Activated naive CD4-positive, alpha-beta T cell treated with anti-CD3 and anti-CD28 coated beads, Interleukin-2, amount 50 U/mL, for 24 hours (primary cell): ENCODE results near the gene UBL4B.
A peak's percentile ranks its signal among the peaks of the same experiment; 100 is the strongest.
"Not testable (repeated sequence)": the region's sequence is repeated elsewhere in the genome, so short reads cannot be mapped to it uniquely, and the experiment has no call there.

ENCODE experiments used
- H3K27ac Mint-ChIP-seq: one replicate; pipeline ENCODE4 v1.8.0; 2021; ENCODE audit warnings: mild to moderate bottlenecking, mixed read lengths
- H3K27me3 Mint-ChIP-seq: one replicate; pipeline ENCODE4 v1.8.0; 2021; ENCODE audit warnings: mixed read lengths
- H3K36me3 Mint-ChIP-seq: one replicate; pipeline ENCODE4 v1.8.0; 2021; ENCODE audit warnings: mixed read lengths
- H3K4me1 Mint-ChIP-seq: one replicate; pipeline ENCODE4 v1.8.0; 2021; ENCODE audit warnings: mixed read lengths
- H3K4me3 Mint-ChIP-seq: one replicate; pipeline ENCODE4 v1.8.0; 2021; ENCODE audit warnings: mild to moderate bottlenecking, mixed read lengths
- H3K9me3 Mint-ChIP-seq: one replicate; pipeline ENCODE4 v1.8.0; 2021; ENCODE audit warnings: mixed read lengths

The UBL4B gene, protein sequence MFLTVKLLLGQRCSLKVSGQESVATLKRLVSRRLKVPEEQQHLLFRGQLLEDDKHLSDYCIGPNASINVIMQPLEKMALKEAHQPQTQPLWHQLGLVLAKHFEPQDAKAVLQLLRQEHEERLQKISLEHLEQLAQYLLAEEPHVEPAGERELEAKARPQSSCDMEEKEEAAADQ

DNA sequence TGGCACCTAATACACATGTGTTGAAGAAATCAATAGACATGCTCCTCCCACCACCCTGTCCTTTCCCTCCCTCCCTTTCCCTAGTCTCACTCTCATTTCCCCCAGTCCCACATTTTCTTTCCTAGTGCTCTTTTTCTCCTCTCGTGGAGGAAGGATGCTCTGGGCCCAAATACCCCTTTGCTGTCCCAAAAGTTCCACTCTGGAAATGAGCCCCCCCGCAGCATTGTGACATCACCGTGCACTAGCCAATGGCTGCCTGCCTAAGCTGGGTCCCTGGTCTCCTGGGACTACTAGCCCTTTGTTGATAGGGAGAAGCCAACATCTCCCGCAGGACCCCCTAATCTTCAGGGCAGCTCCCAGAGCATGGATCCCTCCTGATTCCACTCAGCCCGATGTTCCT lies at the start of gene UBL4B:
Gene UBL4B (plus strand): TSS at position 301 of the 400 bp plus-strand sequence. CDS start 92 bp downstream, at position 393.
- H3K27me3 Mint-ChIP-seq = peaks cover 10% of the 10 kb centered on the region
- no peaks in the 10 kb centered on the region for H3K9me3 Mint-ChIP-seq
- H3K36me3 Mint-ChIP-seq = no peaks in the 10 kb centered on the region
- H3K27ac Mint-ChIP-seq = no peak within 1 kb of the TSS
- no peak within 1 kb of the TSS for H3K4me3 Mint-ChIP-seq
- no peaks in the 10 kb centered on the region for H3K4me1 Mint-ChIP-seq

DNA sequence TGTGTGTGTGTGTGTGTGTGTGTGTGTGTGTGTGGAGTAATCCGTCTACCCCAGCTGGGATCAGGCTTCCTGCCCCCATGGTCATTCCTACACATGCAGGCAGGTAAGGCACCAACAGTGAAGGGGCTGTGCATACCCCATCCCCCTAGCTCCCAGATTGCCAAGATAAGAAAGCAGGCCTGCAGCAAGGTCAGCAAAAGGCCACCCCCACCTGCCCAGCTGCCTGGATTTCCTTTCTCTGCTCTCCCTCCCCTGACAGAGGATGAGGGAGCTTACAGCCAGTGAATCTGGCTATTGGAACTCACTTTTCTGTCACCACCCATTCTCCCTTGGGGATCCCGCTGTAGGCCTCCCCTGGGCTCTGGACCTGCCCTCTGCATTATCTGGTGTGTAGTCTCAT lies 49.6 kb upstream of the UBL4B start:
- Mint-ChIP-seq H3K4me1 (peaks cover 3% of the 10 kb centered on the region), H3K4me3 (no peak overlapping the region), H3K36me3 (peaks cover 8% of the 10 kb centered on the region), H3K27me3 (peaks cover 9% of the 10 kb centered on the region), H3K27ac (no peak overlapping the region), H3K9me3 (no peaks in the 10 kb centered on the region)

DNA sequence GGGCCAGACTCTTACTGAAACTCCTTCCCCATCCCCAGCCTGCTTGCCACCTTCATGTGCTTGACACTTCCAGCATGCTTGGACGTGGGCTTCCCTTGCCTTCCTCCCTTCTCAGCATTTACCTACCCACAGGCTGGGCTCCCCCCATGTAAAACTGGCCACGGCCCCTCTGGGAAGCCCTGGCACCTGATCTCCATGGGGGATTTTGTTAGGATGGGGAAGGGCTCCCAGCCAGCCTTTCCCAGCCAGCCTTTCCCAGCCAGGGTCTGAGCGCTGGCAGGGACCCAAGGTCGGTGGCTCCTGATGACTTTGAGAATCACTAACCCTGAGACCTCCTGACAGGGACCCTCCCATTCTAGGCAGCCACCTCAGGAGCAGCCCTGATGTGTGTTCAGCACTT lies 48.5 kb upstream of the UBL4B start:
- peaks cover 17% of the 10 kb centered on the region for H3K27me3 Mint-ChIP-seq
- H3K36me3 Mint-ChIP-seq = peaks cover 5% of the 10 kb centered on the region
- H3K4me3 Mint-ChIP-seq = no peak overlapping the region
- peaks cover 9% of the 10 kb centered on the region for H3K4me1 Mint-ChIP-seq
- H3K27ac Mint-ChIP-seq = no peak overlapping the region
- H3K9me3 Mint-ChIP-seq = no peaks in the 10 kb centered on the region

DNA sequence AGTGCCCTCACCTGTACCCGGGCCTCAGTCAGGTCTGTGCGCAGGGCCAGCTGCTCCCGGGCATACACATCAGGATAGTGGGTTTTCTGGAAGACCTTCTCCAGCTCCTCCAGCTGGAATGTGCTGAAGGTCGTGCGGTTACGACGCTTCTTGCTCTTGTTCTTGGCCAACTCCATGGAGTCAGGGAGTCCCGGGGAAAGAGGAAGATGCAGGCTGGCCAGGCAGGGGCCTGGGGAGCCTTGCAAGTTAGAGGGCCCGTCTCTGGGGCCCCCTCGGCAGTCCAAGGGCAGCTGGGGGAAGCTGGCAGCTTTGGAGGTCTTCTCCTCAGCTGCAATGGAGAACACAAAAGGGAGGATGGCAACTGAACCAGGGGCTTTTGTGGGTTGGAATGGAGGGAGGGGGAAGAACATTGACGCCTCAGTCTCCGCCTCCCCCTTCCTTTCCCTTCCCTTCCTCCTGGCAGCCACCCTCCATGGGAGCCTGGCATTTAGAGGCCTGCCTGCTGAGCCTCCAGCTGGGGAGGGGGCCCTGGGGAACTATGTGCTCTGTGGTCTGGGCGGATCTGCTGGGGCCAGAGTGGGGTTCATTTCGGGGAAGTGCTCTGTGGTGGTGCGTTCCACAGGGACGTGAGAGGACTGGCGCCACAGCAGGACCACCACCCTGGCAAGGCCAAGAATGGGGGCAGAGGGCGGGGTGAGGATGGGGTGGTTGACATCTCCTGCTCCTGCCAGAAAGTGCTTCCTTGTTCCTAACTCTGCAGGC lies 47.5 kb upstream of the UBL4B start:
- peaks cover 5% of the 10 kb centered on the region for H3K36me3 Mint-ChIP-seq

DNA sequence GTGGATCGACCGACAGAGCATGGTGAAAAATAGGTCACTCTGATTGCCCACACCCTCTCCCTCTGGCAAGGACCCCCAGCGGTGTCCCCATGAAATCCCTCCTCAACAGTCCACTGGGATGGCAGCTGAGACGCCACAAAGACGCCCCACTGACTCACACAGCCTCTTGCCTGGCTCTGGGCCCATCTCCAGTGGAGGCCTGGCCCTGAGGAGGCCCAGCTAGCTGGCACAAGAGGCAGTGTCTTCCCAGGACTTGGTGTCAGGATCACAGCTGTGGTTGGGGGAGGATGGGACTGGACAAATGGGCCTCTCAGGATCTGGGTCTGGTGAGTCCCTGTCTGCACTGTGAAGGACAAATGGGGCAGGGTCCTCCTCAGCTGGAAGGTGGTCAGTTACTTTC lies 46.4 kb upstream of the UBL4B start:
- no peak overlapping the region for H3K4me3 Mint-ChIP-seq
- peaks cover 10% of the 10 kb centered on the region for H3K4me1 Mint-ChIP-seq
- peaks cover 18% of the 10 kb centered on the region for H3K27me3 Mint-ChIP-seq
- no peaks in the 10 kb centered on the region for H3K9me3 Mint-ChIP-seq
- no peaks in the 10 kb centered on the region for H3K36me3 Mint-ChIP-seq
- H3K27ac Mint-ChIP-seq = no peak overlapping the region

More for the DNA sequence above, 47.5 kb upstream of the UBL4B start:
- no peaks in the 10 kb centered on the region for H3K9me3 Mint-ChIP-seq
- H3K27me3 Mint-ChIP-seq = peaks cover 17% of the 10 kb centered on the region
- H3K4me3 Mint-ChIP-seq = no peak overlapping the region
- peaks cover 10% of the 10 kb centered on the region for H3K4me1 Mint-ChIP-seq
- H3K27ac Mint-ChIP-seq = no peak overlapping the region

DNA sequence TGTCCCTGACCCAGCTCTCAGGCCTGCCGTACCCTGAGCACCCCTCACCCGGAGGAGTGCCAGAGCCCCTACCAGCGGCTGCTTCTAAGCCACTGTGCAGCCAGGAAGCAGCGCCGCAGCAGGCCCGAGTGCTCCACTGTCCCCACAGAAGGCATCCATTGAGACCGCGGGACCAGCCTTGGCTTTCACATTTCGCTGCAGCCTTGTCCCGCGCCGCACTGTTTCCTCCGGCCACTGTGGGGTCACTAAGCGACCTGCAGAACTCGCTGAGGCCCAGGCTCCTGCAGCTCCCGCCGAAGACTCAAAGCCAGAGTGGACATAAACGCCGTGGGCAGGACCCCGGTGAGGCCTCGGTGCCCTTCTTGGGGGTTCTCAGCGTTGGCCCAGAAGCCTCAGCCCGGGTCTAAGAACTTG lies 44.8 kb upstream of the UBL4B start:
- Mint-ChIP-seq H3K27me3 (peaks cover 30% of the 10 kb centered on the region), H3K4me1 (peaks cover 14% of the 10 kb centered on the region), H3K36me3 (no peaks in the 10 kb centered on the region), H3K9me3 (no peaks in the 10 kb centered on the region), H3K4me3 (no peak overlapping the region), H3K27ac (no peak overlapping the region)

DNA sequence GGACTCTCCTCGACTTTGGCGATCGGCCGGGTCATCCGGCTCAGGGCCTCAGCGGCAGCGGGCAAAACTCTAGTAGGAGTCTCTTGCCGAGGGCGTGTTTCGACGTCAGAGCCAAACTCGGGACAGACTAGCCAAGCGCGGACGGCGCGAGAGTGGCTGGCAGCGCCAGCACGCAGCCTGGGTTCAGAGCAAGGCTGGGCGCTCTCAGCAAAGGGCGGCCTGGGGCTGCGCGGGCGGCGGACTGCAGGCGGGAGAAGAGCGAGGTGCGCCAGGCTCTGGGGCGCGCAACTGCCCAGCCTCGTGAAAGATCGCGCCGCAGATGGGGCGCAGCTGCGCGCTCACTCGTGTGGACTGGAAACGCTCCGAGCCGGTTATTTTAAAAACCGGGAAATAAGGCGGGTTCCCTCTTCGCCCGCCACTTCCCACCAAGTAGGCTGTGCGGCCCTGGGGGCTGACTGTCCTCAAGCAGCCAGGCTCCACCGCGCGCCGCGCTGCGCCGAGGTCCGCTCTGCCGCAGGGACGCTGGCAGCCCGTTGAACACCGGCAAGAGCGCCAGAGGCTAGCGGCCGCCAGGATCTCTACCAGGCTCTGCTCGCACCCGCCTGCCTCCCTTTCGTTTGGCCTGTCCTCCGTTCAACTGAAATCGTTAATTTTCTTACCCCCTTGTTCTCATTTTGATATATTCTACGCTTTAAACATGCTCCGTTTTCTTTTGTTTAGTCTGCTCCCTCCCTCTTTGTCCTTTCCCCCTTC lies 44.2 kb upstream of the UBL4B start:
- peaks cover 35% of the 10 kb centered on the region for H3K27me3 Mint-ChIP-seq
- H3K4me3 Mint-ChIP-seq = peak overlapping the region; percentile 72
- H3K36me3 Mint-ChIP-seq = no peaks in the 10 kb centered on the region
- H3K9me3 Mint-ChIP-seq = no peaks in the 10 kb centered on the region
- peak overlapping the region; percentile 79 for H3K27ac Mint-ChIP-seq
- H3K4me1 Mint-ChIP-seq = peaks cover 14% of the 10 kb centered on the region

DNA sequence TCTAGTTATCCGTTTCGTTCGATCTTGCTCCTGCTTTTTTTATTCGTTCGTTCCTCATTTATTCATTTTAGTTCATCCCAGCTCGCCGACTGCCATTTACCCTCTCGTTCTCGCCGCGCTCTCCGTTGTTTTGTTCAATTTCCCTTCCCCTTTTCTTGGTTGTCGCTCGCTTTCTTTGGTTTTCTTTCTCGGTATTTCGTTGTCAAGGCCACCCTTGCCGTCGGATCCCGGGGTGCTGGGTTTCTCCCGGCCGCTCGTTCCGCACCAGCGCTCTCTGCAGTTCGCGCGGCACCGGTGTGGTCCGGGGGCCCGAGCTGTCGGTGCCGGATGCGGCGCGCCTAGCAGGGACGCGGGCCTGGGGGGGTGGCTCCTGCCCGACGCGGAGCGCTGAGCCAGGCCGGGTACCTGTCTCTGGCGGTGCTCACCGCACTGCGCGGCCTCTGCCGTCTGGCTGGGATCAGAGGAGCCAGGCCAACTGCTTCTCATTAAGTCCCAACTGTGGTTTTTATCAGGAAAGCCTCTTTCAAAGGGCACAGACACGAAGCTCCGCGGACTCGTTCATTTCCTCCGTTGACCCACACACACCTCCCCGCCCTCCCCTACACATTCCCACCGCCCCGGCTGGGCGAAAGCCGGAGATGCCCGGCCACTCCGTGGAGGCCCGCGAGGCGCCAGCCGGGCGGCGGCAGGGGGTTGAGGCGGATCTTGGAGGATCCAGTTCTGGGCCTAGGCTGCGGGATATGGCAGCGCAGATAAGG lies 43.4 kb upstream of the UBL4B start:
- peaks cover 14% of the 10 kb centered on the region for H3K4me1 Mint-ChIP-seq
- no peaks in the 10 kb centered on the region for H3K36me3 Mint-ChIP-seq
- H3K4me3 Mint-ChIP-seq = peak overlapping the region; percentile 72
- peak overlapping the region; percentile 79 for H3K27ac Mint-ChIP-seq
- no peaks in the 10 kb centered on the region for H3K9me3 Mint-ChIP-seq
- peaks cover 38% of the 10 kb centered on the region for H3K27me3 Mint-ChIP-seq

DNA sequence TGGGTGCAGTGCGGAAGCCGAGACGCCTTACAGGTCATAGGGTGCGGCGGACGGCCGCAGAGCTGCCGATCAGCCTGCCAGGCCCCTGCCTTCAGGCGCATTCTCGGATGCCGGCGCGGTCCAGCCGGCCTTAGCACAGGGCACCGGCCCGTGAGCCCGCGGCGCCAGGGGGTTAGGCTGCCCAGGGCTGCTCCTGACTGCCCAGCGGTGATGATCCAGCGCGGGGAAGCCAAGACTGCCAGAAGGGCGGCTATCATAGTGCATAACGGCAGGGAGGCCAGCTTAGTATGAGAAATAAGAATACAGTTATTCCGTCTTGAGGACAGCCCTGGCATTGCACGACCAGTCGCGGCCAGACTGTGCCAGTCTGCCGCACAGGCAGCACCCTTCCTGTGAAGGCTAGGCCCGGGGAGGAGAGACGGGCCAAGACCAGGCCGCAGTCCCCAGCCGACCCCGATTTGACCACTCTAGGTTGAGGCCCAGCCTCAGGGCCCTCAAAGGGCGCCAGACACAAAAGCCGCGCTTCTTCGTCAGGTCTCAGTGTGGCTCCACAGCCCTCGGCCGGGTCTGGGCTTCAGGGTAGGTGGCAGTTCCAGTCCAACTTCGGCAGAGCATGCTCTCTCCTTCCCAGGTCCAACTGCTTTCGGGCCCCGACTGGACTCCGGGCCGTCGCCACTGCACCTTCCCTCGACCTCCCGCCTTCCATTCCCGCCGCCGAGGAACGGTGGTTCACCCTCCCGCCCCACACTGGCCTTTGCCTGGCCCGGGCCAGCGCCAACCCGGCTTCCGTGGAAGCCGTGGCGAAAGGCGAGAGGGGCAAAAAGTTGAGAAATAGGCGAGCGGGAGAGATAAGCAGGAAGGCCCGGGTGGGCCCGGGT lies 42.6 kb upstream of the UBL4B start:
- Mint-ChIP-seq H3K36me3 (no peaks in the 10 kb centered on the region), H3K27ac (no peak overlapping the region), H3K4me3 (peak overlapping the region; percentile 51), H3K9me3 (no peaks in the 10 kb centered on the region), H3K4me1 (peaks cover 14% of the 10 kb centered on the region), H3K27me3 (peaks cover 39% of the 10 kb centered on the region)

DNA sequence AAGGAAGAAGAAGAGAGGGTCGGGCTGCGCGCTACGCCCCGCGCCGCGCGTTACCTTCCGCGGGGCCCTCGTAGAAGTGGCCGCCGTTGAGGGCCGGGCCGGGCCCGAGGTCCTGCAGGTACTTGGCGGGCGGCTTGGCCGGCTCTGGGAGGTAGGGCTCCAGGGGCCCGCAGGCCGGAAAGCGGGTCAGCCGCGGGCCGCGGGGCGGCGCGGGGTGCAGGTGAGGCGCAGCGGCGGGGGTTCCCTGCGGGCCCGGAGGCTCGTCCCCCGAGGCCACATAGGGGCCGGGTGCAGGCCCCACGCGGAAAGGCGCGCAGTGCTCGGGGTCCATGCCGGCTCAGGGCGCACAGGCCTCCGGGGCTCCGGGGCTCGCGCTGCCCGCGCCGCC lies 42.0 kb upstream of the UBL4B start:
- Mint-ChIP-seq H3K4me1 (peaks cover 14% of the 10 kb centered on the region), H3K27me3 (peaks cover 39% of the 10 kb centered on the region), H3K27ac (no peak overlapping the region), H3K36me3 (no peaks in the 10 kb centered on the region), H3K4me3 (peak overlapping the region; percentile 51), H3K9me3 (no peaks in the 10 kb centered on the region)

DNA sequence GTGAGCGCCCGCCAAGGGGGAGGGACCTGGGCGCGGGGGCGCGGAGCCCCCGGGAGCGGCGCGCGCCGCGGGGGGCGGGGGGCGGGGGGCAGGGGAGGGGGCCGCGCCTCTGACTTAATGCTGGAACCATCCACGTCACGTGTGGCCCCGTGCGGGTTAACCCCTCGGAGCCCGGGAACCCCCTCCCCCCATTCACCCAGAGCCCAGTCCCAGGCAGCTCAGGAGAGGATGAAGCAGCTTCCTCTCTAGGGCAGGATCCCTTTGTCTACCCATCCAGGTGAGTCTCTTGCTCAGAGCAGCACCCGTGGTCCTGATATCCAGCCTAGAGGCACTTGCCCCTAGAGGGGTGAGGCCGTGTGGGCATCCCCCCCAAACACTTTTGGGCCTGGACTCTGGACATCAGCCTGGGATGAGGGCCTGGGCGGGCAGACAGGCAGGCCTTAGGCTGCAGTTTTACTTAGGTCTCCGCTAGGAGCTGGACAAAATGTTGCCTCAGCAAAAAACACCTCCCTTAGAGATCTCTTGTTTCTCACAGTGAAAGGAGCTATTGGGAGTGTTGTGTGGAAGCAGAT lies 41.5 kb upstream of the UBL4B start, which contains the start of gene ALX3:
Gene ALX3 (minus strand): TSS at position 2 of the 572 bp plus-strand sequence. CDS start 60 bp downstream, outside the sequence.
- H3K4me3 Mint-ChIP-seq = peak within 1 kb of the TSS; percentile 51
- no peaks in the 10 kb centered on the region for H3K36me3 Mint-ChIP-seq
- H3K27ac Mint-ChIP-seq = no peak within 1 kb of the TSS
- H3K9me3 Mint-ChIP-seq = no peaks in the 10 kb centered on the region
- peaks cover 40% of the 10 kb centered on the region for H3K27me3 Mint-ChIP-seq
- H3K4me1 Mint-ChIP-seq = peaks cover 14% of the 10 kb centered on the region

DNA sequence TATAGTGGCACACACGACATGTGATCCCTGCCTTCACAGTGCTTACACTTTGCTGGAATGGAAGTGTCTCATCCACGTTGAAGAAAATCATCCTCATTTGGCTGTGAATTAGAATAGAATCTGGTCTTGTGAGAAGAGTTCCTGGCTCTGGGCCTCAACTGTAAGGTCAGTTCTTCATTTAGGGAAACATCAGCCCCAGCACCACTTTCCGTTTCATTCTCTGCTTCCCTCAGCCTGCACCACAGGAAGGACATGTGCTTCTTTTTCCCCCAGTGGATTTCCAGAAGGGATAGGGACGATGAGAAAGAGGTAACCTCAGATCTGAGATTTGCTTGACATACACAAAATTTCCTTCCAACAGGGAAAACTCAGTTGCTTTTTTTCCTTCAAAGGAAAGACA lies 38.1 kb upstream of the UBL4B start:
- no peak overlapping the region for H3K4me3 Mint-ChIP-seq
- H3K27me3 Mint-ChIP-seq = peaks cover 30% of the 10 kb centered on the region
- H3K4me1 Mint-ChIP-seq = peaks cover 4% of the 10 kb centered on the region
- H3K27ac Mint-ChIP-seq = no peak overlapping the region
- no peaks in the 10 kb centered on the region for H3K9me3 Mint-ChIP-seq
- no peaks in the 10 kb centered on the region for H3K36me3 Mint-ChIP-seq

DNA sequence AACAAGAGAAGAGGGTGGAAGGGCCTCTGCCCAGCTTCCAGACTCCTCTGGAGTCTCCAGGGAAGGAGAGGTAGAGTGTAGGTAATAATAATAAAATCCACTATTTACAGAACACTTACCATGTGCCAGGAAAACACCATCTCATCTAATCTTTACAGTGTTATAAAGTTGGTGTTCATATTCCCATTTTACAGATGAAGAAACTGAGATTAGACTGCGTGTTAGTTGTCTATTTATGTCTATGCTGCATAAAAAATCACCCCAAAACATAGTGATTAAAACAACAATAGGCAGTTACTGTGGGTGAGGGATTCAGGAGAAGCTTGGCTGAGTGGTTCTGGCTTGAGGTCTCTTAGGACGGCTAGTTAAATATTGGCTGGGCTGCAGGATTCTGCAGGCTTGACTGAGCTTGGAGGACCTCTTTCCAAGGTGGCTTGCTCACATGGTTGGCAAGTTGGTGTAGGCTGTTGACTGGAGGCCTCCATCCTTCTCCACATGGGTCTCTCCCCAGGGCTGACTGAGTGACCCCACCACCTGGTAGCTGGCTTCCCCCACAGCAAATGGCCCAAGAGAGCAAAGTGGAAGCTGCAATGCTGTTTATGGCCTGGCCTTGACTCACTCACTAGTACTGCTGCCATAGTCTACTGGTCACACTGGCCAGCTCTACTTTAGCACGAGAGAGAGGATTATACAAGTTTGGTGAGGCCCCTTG lies 35.3 kb upstream of the UBL4B start:
- H3K4me1 Mint-ChIP-seq = no peaks in the 10 kb centered on the region
- H3K27me3 Mint-ChIP-seq = peaks cover 27% of the 10 kb centered on the region
- H3K27ac Mint-ChIP-seq = no peak overlapping the region
- no peaks in the 10 kb centered on the region for H3K9me3 Mint-ChIP-seq
- H3K4me3 Mint-ChIP-seq = no peak overlapping the region
- H3K36me3 Mint-ChIP-seq = no peaks in the 10 kb centered on the region

DNA sequence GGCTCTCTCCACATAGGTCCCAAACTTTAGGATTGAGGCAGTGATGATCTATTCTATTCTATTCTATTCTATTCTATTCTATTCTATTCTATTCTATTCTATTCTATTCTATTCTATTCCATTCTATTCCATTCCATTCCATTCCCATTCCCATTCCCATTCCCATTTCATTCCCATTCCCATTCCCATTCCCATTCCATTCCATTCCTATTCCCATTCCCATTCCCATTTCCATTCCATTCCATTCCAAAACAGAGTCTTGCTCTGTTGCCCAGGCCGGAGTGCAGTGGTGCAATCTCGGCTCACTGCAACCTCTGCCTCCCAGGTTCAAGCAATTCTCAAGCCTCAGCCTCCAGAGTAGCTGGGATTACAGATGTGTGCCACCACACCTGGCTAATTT lies 32.2 kb upstream of the UBL4B start:
- not testable (repeated sequence) for H3K9me3 Mint-ChIP-seq, H3K27ac Mint-ChIP-seq, H3K36me3 Mint-ChIP-seq, H3K4me3 Mint-ChIP-seq, H3K4me1 Mint-ChIP-seq
- H3K27me3 Mint-ChIP-seq = peaks cover 33% of the 10 kb centered on the region
